Left ventricle myocardium inferior (tissue), 1 donor: ENCODE results near the gene FTCDNL1. TPM values are rescaled to one million over a fixed set of nuclear protein-coding genes. Genes with fewer than 3 reads are reported as not detected.

Source experiments
- DNase-seq: peaks from one replicate; pipeline ENCODE4 v3.0.0-alpha.2; 2020
- H3K27ac ChIP-seq: fragments of 200-600 bp; replicated peaks from 2 replicates; pipeline ENCODE4 v1.8.0; 2021
- H3K27me3 ChIP-seq: fragments of 200-600 bp; 2 replicates; pipeline ENCODE4 v1.8.0; 2021; ENCODE audit warnings: low read depth
- H3K36me3 ChIP-seq: fragments of 200-600 bp; 2 replicates; pipeline ENCODE4 v1.8.0; 2021
- H3K4me1 ChIP-seq: fragments of 200-600 bp; 2 replicates; pipeline ENCODE4 v1.8.0; 2021
- H3K4me3 ChIP-seq: fragments of 200-600 bp; 2 replicates; pipeline ENCODE4 v1.8.0; 2021; ENCODE audit warnings: mild to moderate bottlenecking, moderate library complexity
- H3K9me3 ChIP-seq: fragments of 200-600 bp; replicated peaks from 2 replicates; pipeline ENCODE4 v1.8.0; 2021
- intact Hi-C: fragments of 100-400 bp; cut with micrococcal nuclease; formaldehyde crosslinking; loops from one replicate; pipeline ENCODE4 v1.11.0; 2022
- total RNA-seq: library from RNA; stranded (reverse); fragmentation: NEBNext Ultra II Directional; extraction: Animal tissue kit (Norgen Biotek cat#: 25700); gene quantifications from one replicate; pipeline ENCODE4 v1.2.1, GENCODE V29; 2021
- TF ChIP-seq, protein P1 (sequence below): fragments of 200-600 bp; IDR thresholded peaks from 2 replicates; pipeline ENCODE4 v1.8.0; 2021; ENCODE audit warnings: antibody characterized with exemption, mild to moderate bottlenecking, borderline replicate concordance
- donor health status: DM: no; HTN: yes; CAD: no; lungs with severe emphysema.

The FTCDNL1 gene
- total RNA-seq, 1 donor from 2014 or later, result 2.7 TPM

DNA sequence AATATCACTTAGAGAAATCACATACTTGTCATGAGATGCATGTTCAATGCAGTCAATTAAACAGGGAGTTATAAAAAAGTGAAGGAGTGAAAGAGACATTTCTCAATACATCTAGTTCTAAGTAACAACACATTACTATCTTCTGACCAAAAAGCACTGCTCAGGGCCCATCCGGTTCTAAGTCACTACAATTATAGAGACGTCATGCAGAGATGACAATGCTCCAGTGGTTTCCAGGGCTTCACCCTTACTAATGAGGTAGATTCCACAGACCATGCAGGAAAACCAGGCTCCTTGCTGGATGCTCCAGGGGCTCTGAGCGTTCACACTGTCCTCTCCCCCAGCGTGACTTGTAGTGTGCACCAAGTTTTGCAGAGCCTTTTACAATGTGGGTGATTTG, 88.0 kb downstream of the FTCDNL1 start:
- TF ChIP-seq, protein P1, sequence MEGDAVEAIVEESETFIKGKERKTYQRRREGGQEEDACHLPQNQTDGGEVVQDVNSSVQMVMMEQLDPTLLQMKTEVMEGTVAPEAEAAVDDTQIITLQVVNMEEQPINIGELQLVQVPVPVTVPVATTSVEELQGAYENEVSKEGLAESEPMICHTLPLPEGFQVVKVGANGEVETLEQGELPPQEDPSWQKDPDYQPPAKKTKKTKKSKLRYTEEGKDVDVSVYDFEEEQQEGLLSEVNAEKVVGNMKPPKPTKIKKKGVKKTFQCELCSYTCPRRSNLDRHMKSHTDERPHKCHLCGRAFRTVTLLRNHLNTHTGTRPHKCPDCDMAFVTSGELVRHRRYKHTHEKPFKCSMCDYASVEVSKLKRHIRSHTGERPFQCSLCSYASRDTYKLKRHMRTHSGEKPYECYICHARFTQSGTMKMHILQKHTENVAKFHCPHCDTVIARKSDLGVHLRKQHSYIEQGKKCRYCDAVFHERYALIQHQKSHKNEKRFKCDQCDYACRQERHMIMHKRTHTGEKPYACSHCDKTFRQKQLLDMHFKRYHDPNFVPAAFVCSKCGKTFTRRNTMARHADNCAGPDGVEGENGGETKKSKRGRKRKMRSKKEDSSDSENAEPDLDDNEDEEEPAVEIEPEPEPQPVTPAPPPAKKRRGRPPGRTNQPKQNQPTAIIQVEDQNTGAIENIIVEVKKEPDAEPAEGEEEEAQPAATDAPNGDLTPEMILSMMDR, result no peak
- no peak overlapping the region for H3K27ac ChIP-seq
- intact Hi-C loops, result no loop called here

DNA sequence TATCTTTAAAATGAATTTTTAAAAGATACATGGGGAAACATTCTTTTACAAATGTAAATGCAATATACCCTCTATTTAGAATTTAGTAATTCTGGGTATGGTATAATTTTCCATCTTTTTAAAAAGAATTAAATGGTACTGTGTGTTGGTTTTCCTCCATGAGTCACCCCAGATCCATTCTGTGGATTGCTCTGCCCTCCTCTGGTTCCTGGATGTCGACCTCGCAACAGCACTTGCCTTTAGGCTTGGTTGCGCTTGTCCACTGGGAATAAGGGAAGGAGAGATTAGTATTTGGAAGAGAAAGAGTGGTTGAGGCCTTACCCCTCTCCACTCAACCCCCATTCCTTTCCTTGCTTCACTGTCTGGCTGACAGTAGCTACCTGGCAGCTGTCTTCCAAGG, 90.4 kb downstream of the FTCDNL1 start:
- Histone ChIP-seq H3K27ac (no peak overlapping the region), H3K27me3 (no peaks in the 10 kb centered on the region), H3K36me3 (no peaks in the 10 kb centered on the region), H3K4me1 (peaks cover 8% of the 10 kb centered on the region), H3K4me3 (no peak overlapping the region), H3K9me3 (no peaks in the 10 kb centered on the region)
- TF ChIP-seq, protein P1, result no peak
- DNase-seq, result no peak
- intact Hi-C loops, result no loop called here

More for the DNA sequence above, 88.0 kb downstream of the FTCDNL1 start:
- Histone ChIP-seq H3K36me3 (no peaks in the 10 kb centered on the region), H3K27me3 (no peaks in the 10 kb centered on the region), H3K9me3 (no peaks in the 10 kb centered on the region), H3K4me1 (no peaks in the 10 kb centered on the region), H3K4me3 (no peak overlapping the region)
- DNase-seq, result no peak

DNA sequence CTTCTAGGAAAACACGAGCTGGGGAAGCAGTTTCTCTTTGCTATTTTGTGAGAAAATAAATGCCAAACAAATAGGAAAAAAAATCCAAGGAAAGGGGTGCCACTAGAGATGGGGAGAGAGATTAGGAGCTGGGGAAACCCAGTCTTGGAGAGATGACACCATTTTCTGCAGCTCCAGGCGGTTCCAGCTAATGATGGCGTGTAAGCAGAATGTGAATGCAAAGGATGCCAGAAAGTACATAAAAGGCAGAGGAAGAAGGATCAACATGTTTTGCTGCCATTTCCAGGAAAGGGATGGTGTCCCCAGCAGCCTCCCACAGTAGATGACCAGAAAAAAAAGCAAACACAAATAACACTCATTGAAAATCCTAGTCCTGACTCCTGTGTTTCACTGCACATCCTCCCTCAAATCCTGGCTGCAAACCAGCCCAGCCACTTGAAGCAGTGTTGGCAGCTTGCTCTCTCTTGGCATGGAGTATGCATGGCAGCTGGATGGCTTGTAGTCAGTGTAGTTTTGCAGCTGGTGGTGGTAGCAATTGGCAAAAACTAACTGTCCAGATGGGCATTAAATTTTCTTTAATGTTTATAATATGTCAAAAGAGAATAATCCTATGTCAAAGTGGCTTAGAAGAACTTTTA, 93.6 kb downstream of the FTCDNL1 start:
- no peak overlapping the region for H3K4me3 ChIP-seq
- peak; percentile 45 for DNase-seq
- intact Hi-C loops, result no loop called here

DNA sequence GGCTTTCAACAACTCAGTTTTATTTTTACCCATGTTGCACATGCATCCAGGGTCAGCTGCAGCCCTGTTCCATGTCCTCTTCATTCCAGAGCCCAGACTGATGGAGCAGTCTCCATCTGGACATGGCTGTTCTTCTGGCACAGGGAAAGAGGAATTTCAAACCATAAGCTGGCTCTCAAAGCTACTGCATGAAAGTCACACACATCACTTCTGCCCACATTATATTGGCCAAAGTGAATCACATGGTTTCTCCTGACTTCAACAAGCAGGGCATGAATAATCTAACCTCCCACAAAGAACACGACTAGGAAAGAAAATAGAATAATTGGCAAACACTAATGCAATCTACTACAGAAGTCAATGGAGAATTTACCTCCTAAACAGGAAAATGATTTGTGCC, 94.2 kb downstream of the FTCDNL1 start:
- Histone ChIP-seq H3K27ac (no peak overlapping the region), H3K4me1 (peaks cover 8% of the 10 kb centered on the region), H3K27me3 (peaks cover 25% of the 10 kb centered on the region), H3K4me3 (no peak overlapping the region), H3K36me3 (no peaks in the 10 kb centered on the region), H3K9me3 (peaks cover 7% of the 10 kb centered on the region)
- TF ChIP-seq, protein P1, result no peak
- intact Hi-C loops, result no loop called here
- DNase-seq, result no peak

More for the DNA sequence above, 93.6 kb downstream of the FTCDNL1 start:
- peaks cover 1% of the 10 kb centered on the region for H3K9me3 ChIP-seq
- H3K27me3 ChIP-seq, result peaks cover 19% of the 10 kb centered on the region
- H3K36me3 ChIP-seq, result no peaks in the 10 kb centered on the region
- no peak overlapping the region for H3K27ac ChIP-seq
- TF ChIP-seq, protein P1, result no peak
- H3K4me1 ChIP-seq, result peaks cover 8% of the 10 kb centered on the region

DNA sequence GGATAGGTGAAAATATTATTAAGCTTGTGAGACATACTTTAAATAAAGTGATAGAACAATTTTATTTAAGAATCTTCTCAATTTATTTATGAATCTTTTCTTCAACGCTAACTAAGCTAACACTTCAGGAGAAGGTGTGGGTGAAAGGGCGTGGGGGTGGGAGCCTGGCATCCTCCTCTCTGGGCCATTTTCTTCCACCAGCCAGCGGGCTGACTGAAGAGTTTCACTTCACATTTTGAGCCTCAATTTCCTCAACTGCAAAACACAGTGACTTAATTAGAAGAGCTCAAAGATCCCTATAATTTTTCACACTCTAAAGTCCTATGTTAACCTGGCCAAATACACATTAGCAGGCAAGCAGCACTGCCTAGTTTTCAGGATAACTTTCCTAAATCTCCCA, 94.8 kb downstream of the FTCDNL1 start:
- TF ChIP-seq, protein P1, result no peak
- H3K27ac ChIP-seq, result no peak overlapping the region
- DNase-seq, result no peak
- H3K27me3 ChIP-seq, result peaks cover 30% of the 10 kb centered on the region
- peaks cover 8% of the 10 kb centered on the region for H3K4me1 ChIP-seq
- intact Hi-C loops, result no loop called here
- no peak overlapping the region for H3K4me3 ChIP-seq
- no peaks in the 10 kb centered on the region for H3K36me3 ChIP-seq
- peaks cover 7% of the 10 kb centered on the region for H3K9me3 ChIP-seq
